GM12873 (cell line): Measurements from ENCODE around the gene ESPN.

Experiments
- CTCF ChIP-seq: IDR thresholded peaks from 2 replicates; pipeline ENCODE4 v1.5.1; 2012; ENCODE audit warnings: low read depth, mild to moderate bottlenecking, moderate library complexity, low read length, control low read depth; ENCODE audit not compliant: insufficient read depth; ENCODE audit errors: missing control alignments

ESPN gene

GRCh38 chr1:6447016-6447817 is 22.6 kb downstream of the ESPN start:
- no peak for TF ChIP-seq CTCF

GRCh38 chr1:6447818-6448748 is 23.5 kb downstream of the ESPN start:
- TF ChIP-seq CTCF = peak; percentile 11

GRCh38 chr1:6448749-6449631 is 24.4 kb downstream of the ESPN start:
- no peak for TF ChIP-seq CTCF

GRCh38 chr1:6450005-6450450 is 25.5 kb downstream of the ESPN start:
- TF ChIP-seq CTCF = no peak

- no peak for TF ChIP-seq CTCF
Measured at GRCh38 chr1:6450943-6451373, 26.4 kb downstream of the ESPN start.

- no peak for TF ChIP-seq CTCF
Measured at GRCh38 chr1:6454856-6455751, 30.5 kb downstream of the ESPN start.
